AG20443 (cell line): ENCODE results near the gene TMEM156.
A peak's percentile ranks its signal among the peaks of the same experiment; 100 is the strongest.

Source experiments
- DNase-seq: peaks from one replicate; pipeline ENCODE4 v3.0.0; 2012; ENCODE audit warnings: low spot score, mixed read lengths

Gene TMEM156

GRCh38 chr4:39032218-39033085, at the start of gene TMEM156:
TMEM156 (minus strand) TSS chr4:39032409; CDS start chr4:39032313, 96 bp downstream.
- DNase-seq = no peak

- DNase-seq = no peak
These were observed 46.6 kb upstream of the TMEM156 start for GRCh38 chr4:39078829-39079228.

GRCh38 chr4:39068907-39069306, 36.7 kb upstream of the TMEM156 start:
- no peak for DNase-seq

- no peak for DNase-seq
These were observed 35.2 kb upstream of the TMEM156 start for GRCh38 chr4:39067451-39067850.

GRCh38 chr4:39067031-39067430, 34.8 kb upstream of the TMEM156 start:
- DNase-seq = no peak

GRCh38 chr4:39066371-39066770, 34.2 kb upstream of the TMEM156 start:
- DNase-seq = no peak

- DNase-seq = no peak
These were observed 31.2 kb upstream of the TMEM156 start for GRCh38 chr4:39063430-39063829.

GRCh38 chr4:39062770-39063097, 30.5 kb upstream of the TMEM156 start:
- no peak for DNase-seq

GRCh38 chr4:39062094-39062769, 30.0 kb upstream of the TMEM156 start, which contains the start of gene KLHL5:
KLHL5 (plus strand) TSS chr4:39062232; CDS start chr4:39062653, 421 bp downstream.
- DNase-seq = no peak

GRCh38 chr4:39061457-39061856, 29.2 kb upstream of the TMEM156 start:
- DNase-seq = no peak

GRCh38 chr4:39056023-39056422, 23.8 kb upstream of the TMEM156 start:
- DNase-seq = no peak

- no peak for DNase-seq
These were observed 22.3 kb upstream of the TMEM156 start for GRCh38 chr4:39054497-39054896.

GRCh38 chr4:39053983-39054382, 21.8 kb upstream of the TMEM156 start:
- no peak for DNase-seq

- DNase-seq = no peak
These were observed 19.3 kb upstream of the TMEM156 start for GRCh38 chr4:39051492-39051891.

GRCh38 chr4:39050590-39050989, 18.4 kb upstream of the TMEM156 start:
- DNase-seq = no peak

GRCh38 chr4:39048311-39048710, 16.1 kb upstream of the TMEM156 start:
- no peak for DNase-seq

- DNase-seq = no peak
These were observed 15.5 kb upstream of the TMEM156 start for GRCh38 chr4:39047681-39048080.

- DNase-seq = no peak
These were observed 14.0 kb upstream of the TMEM156 start for GRCh38 chr4:39046249-39046648.

GRCh38 chr4:39045827-39046221, 13.6 kb upstream of the TMEM156 start:
- no peak for DNase-seq

GRCh38 chr4:39044956-39045826, 13.0 kb upstream of the TMEM156 start:
- DNase-seq = peak; percentile 73

- DNase-seq = peak; percentile 93
These were observed 12.3 kb upstream of the TMEM156 start for GRCh38 chr4:39044364-39044955.

- DNase-seq = no peak
These were observed 11.7 kb upstream of the TMEM156 start for GRCh38 chr4:39043861-39044363.
